EL (cell line): ENCODE results near the gene CYP24A1.

Experiments used
- DNase-seq: peaks from one replicate; pipeline ENCODE4 v3.0.0-alpha.2; 2016

The CYP24A1 gene

DNA sequence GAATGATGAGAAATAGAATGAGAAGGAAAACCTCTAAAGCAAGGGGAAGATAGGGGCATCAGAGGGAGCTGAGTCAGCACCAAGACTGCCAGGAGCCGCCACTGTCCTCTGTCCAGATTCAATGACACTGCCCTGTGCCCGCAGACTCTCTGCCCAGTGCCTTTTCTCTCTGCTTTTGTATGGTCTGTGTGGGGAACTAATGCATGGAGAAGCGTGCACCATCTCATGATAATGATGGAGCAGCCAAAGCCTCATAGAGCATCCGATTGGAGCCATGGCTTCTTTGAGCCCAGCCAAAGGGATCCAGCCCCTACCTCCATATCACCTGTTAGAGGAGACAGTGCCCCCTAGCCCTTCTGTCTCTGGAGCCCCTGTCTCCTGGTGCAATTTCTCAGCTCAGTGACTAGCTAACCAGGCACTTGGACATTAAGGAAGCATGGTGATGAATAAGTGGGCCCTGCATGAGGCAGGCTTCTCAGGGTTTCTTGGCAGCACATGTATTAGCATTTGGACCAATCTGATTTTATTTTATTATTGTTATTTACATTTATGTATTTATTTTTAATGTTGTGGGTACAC lies 27.6 kb upstream of the CYP24A1 start:
- DNase-seq = no peak

DNA sequence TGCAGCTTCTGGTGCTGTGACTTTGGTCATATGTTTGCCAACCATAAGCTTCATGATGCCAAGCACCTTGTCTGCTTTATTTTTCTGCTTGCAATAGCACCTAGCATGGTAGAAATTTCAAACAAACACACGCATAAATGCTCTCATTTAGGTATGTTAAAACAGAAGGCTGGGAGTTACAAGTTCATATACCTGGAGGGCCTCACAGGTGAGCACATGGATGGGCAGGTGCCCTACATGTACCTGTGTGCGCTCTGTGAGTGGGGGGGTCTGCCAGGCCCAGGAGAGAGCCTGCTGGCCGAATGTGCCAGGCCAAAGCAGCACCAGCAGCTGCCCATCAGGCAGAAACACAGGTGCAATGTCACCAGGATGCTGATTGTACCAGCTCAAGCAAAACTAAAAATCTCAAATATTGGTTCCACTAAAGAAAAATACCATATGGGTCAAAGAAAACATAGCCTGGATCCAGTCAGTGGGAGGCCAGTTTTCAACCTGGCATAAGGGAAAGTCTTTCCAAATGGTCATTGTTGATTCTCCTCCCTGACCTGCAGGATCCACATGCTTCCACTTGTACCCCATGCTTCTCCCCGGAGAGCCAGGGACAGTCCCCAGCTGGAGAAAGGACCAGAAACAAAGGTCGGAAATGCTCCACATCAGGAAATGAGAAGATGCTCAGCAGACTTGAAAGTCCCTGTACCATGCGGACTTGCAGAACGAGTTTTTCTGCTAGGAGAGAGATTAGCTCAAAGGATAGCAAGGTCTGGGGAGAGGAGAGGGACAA lies 26.9 kb upstream of the CYP24A1 start:
- no peak for DNase-seq

DNA sequence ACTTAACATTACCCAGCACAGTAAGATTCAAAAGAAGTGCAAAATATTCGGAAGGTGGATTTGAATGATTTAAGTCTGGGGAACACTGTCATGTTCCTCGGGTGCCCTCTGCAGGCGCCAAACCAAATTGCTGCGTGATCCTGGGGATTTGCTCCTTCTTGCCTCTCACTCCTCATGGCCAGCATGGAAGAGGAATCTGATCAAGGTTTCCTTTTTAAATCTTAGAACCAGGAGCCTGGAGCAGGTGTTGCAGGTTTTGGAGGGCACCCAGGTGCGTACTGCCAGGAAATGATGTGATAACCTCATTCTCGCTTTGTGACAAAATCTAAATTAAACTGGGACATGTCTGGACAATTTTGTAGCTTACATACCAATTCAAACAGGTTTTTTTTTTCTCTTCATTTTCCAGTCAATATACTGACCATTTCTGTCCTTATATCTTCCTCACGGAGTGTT lies 26.0 kb upstream of the CYP24A1 start:
- peak; percentile 69 for DNase-seq

DNA sequence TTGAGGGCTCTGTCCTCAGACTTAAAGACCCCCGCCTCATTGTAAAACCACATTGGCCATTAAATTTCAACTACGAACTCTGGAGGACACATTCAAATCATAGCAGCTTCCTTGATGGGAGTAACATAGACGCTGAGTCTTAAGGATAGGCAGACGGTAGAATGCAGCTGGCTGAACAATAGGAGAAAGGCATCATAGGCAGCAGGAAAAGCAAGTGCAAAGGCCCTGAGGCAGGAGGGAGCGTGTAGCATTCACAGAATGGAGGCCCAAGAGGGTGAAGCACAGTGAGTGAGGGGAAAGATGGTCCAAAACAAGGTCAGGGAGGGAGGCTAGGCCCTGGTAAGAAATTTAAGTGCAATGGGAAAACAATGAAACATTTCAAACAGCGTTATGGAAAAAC lies 25.5 kb upstream of the CYP24A1 start:
- DNase-seq = no peak

DNA sequence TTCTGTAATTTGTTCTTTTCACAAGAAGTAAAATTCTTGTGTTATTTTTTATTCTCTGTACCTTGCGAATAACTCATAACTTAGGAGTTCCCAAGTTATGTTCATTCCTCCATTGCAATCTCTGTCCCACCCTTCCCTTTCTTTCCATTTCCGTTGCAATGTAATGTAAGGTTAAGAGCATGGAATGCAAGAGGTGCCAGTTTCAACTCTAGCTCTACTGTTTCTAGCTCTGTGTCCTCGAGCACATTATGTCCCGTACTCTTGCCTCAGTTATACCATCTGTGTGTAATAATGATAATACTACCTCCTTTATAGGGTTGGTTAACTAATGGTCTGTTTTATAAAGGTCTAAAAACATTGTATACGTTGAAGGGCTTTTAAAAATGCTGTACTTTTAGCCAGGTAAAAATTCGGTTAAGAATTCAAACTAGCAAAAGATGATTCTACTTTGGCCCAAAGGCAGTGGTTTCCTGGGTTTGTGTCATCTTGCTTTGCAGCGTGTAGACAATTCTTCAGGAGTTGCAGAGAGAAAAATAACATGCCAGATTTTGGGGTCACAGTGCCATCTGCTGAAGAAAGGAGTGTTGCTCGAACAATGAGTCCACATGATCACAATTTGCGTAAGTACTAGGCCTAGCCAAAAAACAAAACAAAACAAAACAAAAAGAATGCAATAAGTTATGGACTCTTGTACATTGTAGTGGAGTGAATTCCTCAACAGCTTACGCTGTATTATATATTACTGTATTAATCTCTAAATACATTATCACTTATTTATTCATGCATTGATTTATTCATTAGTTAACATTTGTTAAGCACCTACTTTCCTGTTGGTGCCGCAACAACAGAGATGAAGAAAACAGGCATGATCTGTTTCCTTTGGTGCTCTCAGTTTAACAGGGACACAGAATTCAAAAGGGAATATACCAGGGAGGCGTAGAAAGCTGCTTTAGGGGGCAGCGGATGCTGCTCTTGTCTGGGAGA lies 24.1 kb upstream of the CYP24A1 start:
- DNase-seq = peak; percentile 56

DNA sequence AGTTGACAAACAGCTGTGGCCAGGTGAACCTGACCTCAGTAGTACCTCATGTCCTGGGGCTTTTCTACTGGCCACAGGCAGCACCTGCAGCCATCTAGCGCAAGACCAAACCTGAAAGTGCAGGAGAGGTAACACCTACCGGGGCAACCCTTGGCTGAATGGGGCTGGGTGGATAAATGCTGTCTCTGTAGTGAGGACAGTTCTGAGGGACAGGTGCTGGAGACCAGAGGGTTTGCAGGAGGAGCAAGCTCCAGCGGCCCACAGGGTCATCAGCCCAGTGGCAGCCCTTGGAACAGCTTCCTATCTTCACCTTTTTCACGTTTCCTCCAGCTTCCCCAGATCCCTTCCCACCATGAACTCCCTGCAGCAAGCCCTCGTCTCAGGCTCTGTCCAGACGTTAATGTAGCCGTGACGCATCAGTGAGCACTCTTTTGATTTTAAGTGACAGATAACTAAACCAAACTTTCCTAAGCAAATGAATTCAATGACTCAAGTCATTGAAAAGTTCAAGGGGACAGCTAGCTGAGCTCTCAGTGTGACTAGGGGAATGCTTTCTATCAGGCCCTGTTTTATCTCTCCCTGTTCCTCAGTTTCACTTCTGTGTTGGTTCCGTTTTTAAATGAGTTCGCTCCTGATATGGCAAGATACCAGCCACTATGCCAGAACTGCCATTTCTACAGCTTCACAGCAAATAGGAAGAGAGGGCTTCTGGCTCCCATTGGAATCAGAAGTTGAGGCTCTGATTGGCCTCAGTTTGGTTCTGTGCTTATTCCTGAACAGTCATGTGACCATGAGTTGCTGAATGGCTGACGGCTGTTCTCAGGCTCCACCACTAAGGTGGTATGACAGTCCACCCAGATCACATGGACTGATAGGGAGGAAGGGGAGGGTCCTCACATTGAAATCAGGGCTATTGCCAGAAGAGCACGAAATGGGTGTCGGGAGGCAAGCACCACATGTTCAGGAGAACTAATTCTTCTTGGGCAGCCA lies 22.0 kb upstream of the CYP24A1 start:
- no peak for DNase-seq

DNA sequence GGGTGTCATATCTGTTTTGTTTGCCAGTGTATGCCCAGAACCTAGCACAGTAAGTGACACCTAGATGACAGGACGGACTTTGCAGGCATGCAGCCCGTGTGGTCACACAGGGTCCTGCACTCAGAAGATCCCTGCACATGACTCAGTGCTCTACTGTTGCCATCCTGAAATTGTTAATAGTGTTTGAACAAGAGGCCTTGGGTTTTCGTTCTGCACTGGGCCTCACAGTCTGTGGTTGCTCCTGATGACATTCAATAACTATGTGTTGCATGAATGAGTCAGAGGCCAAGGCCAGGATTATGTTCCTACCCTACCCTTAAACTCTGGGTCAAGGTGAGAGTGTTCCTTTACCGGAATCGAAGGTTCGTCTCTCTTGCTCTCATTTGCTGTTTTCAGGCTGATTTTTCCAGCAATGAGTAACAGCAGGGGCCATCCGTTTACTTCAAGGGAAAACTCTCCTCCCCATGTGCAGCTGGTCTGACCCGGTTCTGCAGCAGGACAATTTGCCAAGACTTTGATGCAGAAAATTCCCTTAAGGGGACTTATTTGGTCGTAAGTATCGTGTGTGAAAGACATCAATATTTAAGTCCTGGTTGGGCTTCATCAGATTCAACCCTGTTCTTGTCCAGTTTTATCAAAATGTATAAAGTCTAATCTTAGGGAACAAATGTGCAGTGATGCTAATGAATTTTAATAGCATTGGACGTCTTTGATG lies 21.1 kb upstream of the CYP24A1 start:
- DNase-seq = peak; percentile 20

DNA sequence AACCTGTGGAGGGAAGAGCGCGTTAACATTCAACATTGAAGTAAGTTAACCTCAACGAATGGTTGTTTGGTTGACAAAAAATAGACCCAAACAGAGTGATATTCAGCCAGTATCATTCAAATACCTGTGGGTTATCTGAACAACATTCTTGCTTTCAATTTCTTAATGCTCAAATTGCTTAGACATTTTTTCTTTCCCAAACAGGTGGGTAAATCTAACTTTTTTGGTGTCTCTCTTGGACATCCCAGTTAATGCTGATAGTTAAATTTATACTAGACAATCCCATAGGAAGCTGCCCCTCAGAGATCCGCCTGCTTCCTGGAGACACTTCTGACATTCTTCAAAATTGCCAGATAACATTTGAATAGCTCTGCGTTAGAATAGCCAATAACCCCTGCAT lies 20.0 kb upstream of the CYP24A1 start:
- DNase-seq = no peak

DNA sequence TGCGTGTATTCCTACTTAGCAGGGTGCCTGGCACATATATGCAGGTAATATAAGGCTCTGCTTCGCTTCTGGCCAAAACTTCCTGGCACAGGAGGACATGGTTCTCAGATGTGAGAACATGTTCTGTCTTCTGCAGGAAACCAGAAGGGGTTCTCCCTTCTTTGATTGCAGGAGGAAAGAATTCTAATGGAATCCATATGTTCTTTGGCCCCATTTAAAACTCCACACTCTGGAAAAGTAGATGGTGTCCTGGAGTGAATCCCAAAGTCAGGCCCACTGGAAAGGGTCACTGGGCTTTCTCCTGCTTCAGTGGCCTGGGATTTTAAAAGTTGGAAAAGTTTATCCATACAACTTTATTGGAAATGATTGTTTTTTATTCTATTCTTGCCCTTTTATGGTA lies 16.4 kb upstream of the CYP24A1 start:
- DNase-seq = no peak

DNA sequence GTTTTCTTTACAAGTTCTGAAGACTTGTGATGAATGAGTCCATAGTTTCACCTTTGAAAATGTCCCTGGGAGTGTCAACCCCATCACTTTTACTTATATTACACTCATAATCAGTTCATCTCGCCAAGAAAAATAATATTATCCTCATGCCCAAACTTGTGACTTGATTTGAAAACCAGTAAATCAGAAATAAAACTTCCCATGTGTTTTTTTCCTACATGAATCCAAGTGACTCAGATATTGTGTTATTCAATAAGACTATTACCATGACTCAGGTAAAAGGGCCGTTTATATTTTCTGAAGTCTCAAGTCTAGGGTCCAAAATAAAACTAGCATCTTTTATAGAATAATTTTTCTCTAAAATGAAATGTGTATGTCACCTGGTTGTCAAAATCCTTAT lies 15.8 kb upstream of the CYP24A1 start:
- DNase-seq = no peak

DNA sequence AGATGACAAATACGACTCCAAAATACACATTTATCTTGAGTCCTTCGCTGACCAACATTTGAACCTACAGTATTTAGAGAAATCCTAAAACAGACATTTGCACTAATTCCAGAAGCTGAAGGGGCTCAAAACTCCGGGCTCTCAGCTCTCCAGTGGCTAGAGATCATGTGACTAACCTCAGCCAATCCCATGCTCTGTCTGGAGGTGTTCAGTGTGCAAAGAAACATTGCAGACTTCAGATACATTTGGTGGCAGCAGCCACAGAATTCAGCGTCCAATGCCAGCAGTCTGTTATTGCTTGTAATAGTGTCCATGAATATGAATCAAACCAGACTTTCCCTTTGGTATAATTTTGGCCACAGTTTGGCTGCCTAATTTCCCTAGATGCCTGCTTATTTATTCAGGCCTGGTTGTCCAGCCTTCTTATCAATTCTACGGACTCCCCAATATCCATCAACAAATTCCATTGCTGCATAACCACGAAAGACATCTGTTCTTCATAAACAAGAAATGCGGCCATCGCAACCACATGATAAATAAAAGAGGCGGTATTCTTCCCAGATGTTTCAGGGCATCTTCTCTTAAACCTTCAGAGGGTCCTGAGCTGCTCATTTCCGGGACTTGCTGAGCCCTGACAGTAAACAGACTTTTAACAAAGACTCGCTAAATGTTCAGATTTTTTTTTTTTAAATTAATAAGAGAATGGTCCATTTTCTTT lies 14.5 kb upstream of the CYP24A1 start:
- DNase-seq = no peak

DNA sequence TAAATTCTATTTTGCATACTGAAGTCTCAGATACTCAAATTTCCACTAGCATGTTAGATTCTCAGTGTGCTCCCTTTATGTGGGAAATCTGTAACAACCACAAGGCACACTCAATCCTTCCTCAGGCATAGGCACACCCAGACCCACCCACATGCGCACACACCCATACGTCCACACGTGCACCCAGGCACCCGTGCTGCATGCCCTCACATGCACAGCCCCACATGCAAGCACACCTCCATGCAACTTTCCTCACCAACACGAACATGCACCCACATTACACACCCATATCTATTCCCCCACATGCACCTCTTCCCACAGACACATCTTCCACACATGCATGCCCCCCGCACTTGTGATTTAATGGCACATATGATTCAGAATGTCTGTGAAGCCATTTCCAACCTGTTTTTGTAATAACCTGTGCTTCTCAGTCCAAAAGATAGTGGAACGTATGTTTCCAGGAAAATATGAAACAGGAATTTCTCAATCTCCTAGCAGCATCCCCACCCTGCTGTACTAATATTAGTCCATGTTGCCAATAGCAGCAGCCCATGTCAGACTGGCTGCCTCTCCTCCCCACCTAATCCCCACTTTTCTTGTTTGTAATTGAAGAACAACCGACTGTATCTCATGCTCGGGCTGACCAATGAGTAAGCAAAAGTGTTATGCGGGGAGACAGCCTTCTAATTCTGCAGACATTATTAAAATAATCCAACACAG lies 11.3 kb upstream of the CYP24A1 start:
- no peak for DNase-seq

DNA sequence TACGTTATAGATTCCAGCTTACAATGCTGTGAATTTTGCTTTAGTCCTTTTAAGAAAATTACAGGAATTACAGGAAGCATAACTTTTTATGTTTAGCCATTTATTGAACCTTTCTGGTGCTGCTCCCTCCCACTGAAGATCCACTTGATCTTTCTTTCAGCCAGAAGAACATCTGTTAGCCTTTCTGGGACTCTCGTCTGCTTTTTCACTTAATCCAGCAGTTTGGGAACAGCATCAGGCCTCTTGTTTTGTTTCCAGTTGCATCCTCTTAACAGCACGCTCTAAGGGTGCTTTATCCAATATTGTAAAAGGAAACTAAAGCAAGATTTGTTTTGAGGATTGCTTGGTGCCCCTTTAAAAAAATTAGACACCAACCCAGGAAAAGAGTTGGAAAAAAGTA lies 10.3 kb upstream of the CYP24A1 start:
- DNase-seq = no peak

DNA sequence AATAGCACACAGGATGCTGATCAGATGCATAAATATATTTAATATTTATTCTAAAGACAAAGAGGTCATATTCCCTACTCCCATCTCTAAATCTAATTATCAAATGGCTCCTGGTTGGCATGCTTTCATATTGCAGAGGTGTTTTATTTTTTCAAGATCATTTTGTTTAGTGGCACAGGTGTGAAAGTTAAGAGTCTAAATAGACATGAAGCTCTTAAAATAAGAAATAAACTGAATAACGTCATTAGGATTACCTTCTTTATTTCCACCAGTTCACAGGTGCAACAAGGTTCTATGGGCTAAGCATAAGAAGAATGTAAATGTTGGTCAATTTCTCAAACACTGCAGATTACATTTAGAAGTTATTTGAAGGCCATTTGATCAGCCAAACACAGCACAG lies 7.1 kb upstream of the CYP24A1 start:
- no peak for DNase-seq

DNA sequence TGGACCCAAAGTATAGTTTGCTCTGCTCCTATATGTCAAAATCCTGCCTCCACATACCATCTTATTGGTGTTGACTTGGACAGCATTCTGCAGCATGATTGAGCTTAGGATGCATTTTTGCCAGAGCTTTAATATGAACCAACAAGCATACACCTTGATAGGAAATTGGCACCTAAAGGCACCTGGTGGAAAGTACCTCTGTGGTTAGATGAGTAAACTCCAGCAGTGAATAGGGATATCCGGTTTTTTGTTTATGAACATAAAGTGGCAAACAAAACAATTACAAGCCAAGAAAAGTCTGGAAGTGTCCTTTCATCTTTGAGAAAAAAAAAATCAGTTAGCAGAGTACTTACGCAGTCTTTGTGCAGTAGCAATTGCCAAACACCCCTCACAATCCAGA lies 6.2 kb upstream of the CYP24A1 start:
- no peak for DNase-seq

DNA sequence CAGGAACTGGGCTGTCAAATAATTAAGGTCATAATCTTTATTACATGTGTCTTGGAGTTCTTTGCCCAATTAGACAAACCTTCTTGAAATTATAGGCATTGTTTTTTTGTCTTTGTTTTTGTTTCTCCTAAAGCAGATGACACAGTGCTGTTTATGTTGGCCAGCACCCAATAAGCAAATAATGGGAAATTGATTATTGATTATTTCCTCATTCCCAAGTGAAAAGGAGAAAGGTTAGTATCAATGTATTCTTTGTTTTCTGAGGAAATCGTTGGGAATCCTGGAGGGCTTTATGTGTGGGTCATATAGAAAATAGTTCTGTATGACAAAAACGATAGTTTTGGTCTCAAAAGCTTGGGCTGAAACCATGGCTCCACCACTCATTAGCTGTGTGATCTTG lies 4.5 kb upstream of the CYP24A1 start:
- no peak for DNase-seq

DNA sequence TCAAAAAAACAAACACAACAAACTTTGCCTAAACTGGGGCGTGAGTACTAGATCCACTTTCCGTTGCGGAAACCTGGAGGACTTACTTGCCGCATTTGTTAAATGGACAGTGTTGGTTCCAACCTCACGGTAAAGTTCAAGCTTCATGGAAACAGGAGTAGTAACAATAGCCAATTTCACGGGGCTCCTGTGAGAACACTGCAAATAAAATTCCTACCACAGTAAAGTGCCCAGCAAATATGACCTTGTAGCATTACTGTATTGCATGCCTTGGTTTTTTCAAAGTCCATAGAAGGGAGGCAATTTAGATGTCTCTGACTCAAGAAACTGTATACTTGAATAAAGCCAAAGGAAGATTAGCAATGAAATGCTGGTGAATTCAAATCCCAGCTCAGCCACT lies 3.6 kb upstream of the CYP24A1 start:
- DNase-seq = no peak

DNA sequence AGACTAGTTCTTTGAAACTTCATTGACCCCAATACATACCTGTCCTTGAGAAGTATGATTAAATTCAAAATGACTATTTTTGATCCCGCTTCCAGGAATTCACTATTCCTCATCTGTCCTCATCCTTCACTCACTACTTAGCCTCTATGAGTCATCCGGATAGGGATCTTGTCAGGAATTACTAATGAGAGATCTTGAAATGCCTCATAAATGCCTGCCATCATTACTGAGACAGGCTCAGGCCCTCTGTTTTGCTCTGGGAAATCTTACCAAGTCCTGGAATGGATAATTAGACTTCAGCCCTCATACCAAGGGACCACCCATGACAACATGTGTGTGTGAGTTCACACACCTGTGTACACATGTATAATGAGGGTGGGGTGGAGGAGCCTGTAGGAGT lies 2.8 kb upstream of the CYP24A1 start:
- DNase-seq = peak; percentile 32

DNA sequence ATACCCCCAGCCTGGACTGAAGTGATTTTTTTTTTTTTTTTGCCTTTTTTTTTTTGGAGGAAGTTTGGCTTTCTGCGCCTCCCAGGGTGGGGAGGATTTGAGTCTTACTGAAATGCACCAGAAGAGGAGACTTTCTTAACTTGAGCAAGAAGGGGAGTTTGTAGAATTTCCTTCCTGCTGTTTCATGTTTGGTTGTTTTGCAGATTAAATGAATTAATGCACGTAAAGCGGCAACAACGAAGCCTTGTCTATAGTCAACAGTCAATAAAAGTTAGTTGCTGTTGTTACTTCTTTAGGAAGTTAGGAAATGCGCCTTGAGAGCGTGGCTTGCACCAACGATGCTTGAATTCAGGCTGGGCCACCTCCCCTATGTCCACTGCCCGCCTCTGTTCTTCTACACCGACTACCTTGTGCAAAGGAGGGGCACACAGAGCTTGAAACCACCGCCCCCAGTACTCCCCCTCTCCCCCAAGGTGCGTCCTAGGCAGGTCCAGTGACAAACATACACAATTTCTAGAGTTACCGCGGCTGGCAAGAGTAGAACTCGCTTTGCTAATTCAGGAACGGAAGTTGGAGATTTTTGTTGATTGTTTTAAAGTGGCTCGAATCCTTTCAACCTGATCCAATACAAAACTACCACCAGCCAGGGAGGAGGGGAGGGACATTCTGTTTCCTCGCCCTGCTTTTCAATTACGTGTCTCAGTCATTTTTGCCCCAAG lies 830 bp upstream of the CYP24A1 start:
- DNase-seq = no peak
